Endodermal cell (in vitro differentiated cells): ENCODE results near the gene LIN28A. TPM values are rescaled to one million over a fixed set of nuclear protein-coding genes. Genes with fewer than 3 reads are reported as not detected.

ENCODE experiments used
- DNase-seq: peaks from one replicate; pipeline ENCODE4 v3.0.0-alpha.2; 2017
- H3K27ac ChIP-seq: 2 replicates; pipeline ENCODE4 v1.5.1; 2013; ENCODE audit warnings: mild to moderate bottlenecking, low read depth, low read length, moderate library complexity
- H3K27me3 ChIP-seq: 2 replicates; pipeline ENCODE4 v1.6.1; 2013; ENCODE audit warnings: mild to moderate bottlenecking, low read length, moderate library complexity; ENCODE audit not compliant: insufficient read depth, control insufficient read depth, poor library complexity, severe bottlenecking
- H3K36me3 ChIP-seq: 2 replicates; pipeline ENCODE4 v1.7.0; 2013; ENCODE audit warnings: mild to moderate bottlenecking, low read length, moderate library complexity; ENCODE audit not compliant: control insufficient read depth, insufficient read depth
- H3K4me1 ChIP-seq: one replicate; pipeline ENCODE4 v1.7.0; 2013; ENCODE audit warnings: low read length; ENCODE audit not compliant: control insufficient read depth, insufficient read depth
- H3K4me3 ChIP-seq: 2 replicates; pipeline ENCODE4 v1.5.1; 2013; ENCODE audit warnings: mild to moderate bottlenecking, low read length, moderate library complexity
- H3K9ac ChIP-seq: 2 replicates; pipeline ENCODE4 v1.6.1; 2013; ENCODE audit warnings: mild to moderate bottlenecking, low read length, moderate library complexity; ENCODE audit not compliant: poor library complexity, severe bottlenecking; ENCODE audit errors: extremely low read depth
- H3K9me3 ChIP-seq: 2 replicates; pipeline ENCODE4 v1.6.1; 2013; ENCODE audit warnings: mild to moderate bottlenecking, low read length, moderate library complexity; ENCODE audit not compliant: control insufficient read depth
- H3K27ac Mint-ChIP-seq: 2 replicates; pipeline ENCODE4 v1.8.0; 2020; ENCODE audit warnings: mixed read lengths
- H3K27me3 Mint-ChIP-seq: 2 replicates; pipeline ENCODE4 v1.8.0; 2021; ENCODE audit warnings: mild to moderate bottlenecking, mixed read lengths; ENCODE audit not compliant: insufficient read depth
- H3K36me3 Mint-ChIP-seq: 2 replicates; pipeline ENCODE4 v1.8.0; 2020; ENCODE audit warnings: low read depth, mixed read lengths
- H3K4me1 Mint-ChIP-seq: 2 replicates; pipeline ENCODE4 v1.8.0; 2020; ENCODE audit warnings: mixed read lengths
- H3K4me3 Mint-ChIP-seq: 2 replicates; pipeline ENCODE4 v1.8.0; 2020; ENCODE audit warnings: mild to moderate bottlenecking, moderate library complexity, mixed read lengths
- H3K9me3 Mint-ChIP-seq: 2 replicates; pipeline ENCODE4 v1.8.0; 2020; ENCODE audit warnings: mild to moderate bottlenecking, mixed read lengths
- WGBS, 2 experiments: methylation state at CpG; one replicate each; pipeline versions ENCODE4 v1.1.5 to v1.1.7; 2013; ENCODE audit warnings: missing lambda C conversion rate in 2 of 2, mixed read lengths in 1 of 2; ENCODE audit not compliant: insufficient coverage in 1 of 2, insufficient read length in 1 of 2; 5-methylcytosine and 5-hydroxymethylcytosine counted together
- total RNA-seq, 2 donors: library from RNA; stranded (reverse); fragmentation: NEBNext Ultra II Directional in 1 of 2; extraction: Animal tissue kit (Norgen Biotek cat#: 25700) in 1 of 2; gene quantifications; 2 replicates in 1 of 2; 3 replicates in 1 of 2; pipeline ENCODE4 v1.2.1, GENCODE V29; 2021
- TF ChIP-seq, protein P1 (sequence below): fragments of 200-600 bp; sonication (generic); conservative IDR thresholded peaks from 2 replicates; pipeline ENCODE4 v1.5.0; 2021; ENCODE audit warnings: antibody characterized with exemption, mild to moderate bottlenecking

Gene LIN28A
- total RNA-seq, 2 donors from 2014 or later, result 867 to 1,041 TPM

- Histone ChIP-seq H3K4me1 (peaks cover 7% of the 10 kb centered on the region), H3K36me3 (peaks cover 55% of the 10 kb centered on the region), H3K4me3 (peak overlapping the region; percentile 97), H3K27ac (no peak overlapping the region), H3K9ac (no peak overlapping the region), H3K27me3 (no peaks in the 10 kb centered on the region), H3K9me3 (no peaks in the 10 kb centered on the region)
- DNase-seq, result no peak
- peak overlapping the region; percentile 87 for H3K4me3 Mint-ChIP-seq
- no peaks in the 10 kb centered on the region for H3K9me3 Mint-ChIP-seq
- H3K36me3 Mint-ChIP-seq, result peaks cover 54% of the 10 kb centered on the region
- H3K27me3 Mint-ChIP-seq, result no peaks in the 10 kb centered on the region
- no peak overlapping the region for H3K27ac Mint-ChIP-seq
- TF ChIP-seq, protein P1, sequence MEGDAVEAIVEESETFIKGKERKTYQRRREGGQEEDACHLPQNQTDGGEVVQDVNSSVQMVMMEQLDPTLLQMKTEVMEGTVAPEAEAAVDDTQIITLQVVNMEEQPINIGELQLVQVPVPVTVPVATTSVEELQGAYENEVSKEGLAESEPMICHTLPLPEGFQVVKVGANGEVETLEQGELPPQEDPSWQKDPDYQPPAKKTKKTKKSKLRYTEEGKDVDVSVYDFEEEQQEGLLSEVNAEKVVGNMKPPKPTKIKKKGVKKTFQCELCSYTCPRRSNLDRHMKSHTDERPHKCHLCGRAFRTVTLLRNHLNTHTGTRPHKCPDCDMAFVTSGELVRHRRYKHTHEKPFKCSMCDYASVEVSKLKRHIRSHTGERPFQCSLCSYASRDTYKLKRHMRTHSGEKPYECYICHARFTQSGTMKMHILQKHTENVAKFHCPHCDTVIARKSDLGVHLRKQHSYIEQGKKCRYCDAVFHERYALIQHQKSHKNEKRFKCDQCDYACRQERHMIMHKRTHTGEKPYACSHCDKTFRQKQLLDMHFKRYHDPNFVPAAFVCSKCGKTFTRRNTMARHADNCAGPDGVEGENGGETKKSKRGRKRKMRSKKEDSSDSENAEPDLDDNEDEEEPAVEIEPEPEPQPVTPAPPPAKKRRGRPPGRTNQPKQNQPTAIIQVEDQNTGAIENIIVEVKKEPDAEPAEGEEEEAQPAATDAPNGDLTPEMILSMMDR, result no peak
- H3K4me1 Mint-ChIP-seq, result peaks cover 33% of the 10 kb centered on the region
- WGBS, 2 experiments, result 80 to 100% methylated on average over 1 of the region's 1 CpG
Measured at GRCh38 chr1:26474818-26475217, 64.2 kb downstream of the LIN28A start.

DNA sequence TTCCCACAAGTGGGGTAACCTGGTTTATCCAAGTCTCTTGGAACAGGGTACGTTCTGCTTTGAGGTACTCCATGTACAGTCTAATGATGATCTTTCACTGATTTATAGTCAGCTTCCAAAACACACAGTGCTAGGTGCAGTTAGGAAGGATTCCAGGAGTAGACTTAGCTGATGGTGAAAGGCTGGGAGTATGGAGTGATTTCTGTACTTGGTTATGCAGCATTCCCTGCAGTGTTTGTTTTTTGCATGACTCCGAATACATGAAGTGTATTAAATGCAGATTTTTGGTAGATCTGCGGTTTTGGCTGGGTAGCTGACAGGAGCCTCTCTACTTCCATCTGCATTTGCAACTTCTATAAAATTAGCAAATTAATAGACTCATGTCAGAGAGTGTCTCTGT, 65.4 kb downstream of the LIN28A start:
- H3K9me3 ChIP-seq, result no peaks in the 10 kb centered on the region
- H3K4me3 ChIP-seq, result no peak overlapping the region
- peaks cover 22% of the 10 kb centered on the region for H3K4me1 Mint-ChIP-seq
- TF ChIP-seq, protein P1, result no peak
- no peaks in the 10 kb centered on the region for H3K27me3 Mint-ChIP-seq
- H3K36me3 Mint-ChIP-seq, result peaks cover 50% of the 10 kb centered on the region
- H3K4me1 ChIP-seq, result peaks cover 7% of the 10 kb centered on the region
- peaks cover 55% of the 10 kb centered on the region for H3K36me3 ChIP-seq
- H3K4me3 Mint-ChIP-seq, result no peak overlapping the region
- 70 to 98% methylated on average over 2 to 3 of the region's 3 CpGs for WGBS, 2 experiments
- H3K9me3 Mint-ChIP-seq, result no peaks in the 10 kb centered on the region
- H3K27me3 ChIP-seq, result no peaks in the 10 kb centered on the region
- no peak overlapping the region for H3K27ac Mint-ChIP-seq
- no peak overlapping the region for H3K27ac ChIP-seq
- DNase-seq, result no peak
- no peak overlapping the region for H3K9ac ChIP-seq

GRCh38 chr1:26476958-26477357, 66.3 kb downstream of the LIN28A start:
- peaks cover 7% of the 10 kb centered on the region for H3K4me1 ChIP-seq
- peaks cover 55% of the 10 kb centered on the region for H3K36me3 ChIP-seq
- Mint-ChIP-seq H3K27me3 (no peaks in the 10 kb centered on the region), H3K36me3 (peaks cover 50% of the 10 kb centered on the region), H3K9me3 (no peaks in the 10 kb centered on the region), H3K27ac (no peak overlapping the region), H3K4me3 (no peak overlapping the region), H3K4me1 (peaks cover 16% of the 10 kb centered on the region)
- no peaks in the 10 kb centered on the region for H3K9me3 ChIP-seq
- H3K27me3 ChIP-seq, result no peaks in the 10 kb centered on the region
- TF ChIP-seq, protein P1, result no peak
- WGBS, 2 experiments, result 97 to 100% methylated on average over 3 to 4 of the region's 4 CpGs
- no peak overlapping the region for H3K27ac ChIP-seq
- H3K4me3 ChIP-seq, result no peak overlapping the region
- DNase-seq, result no peak
- H3K9ac ChIP-seq, result no peak overlapping the region
